Mucosa of descending colon (tissue), 3 donors: ENCODE data around the gene SAMD4B. TPM values are rescaled to one million over a fixed set of nuclear protein-coding genes. Genes with fewer than 3 reads are reported as not detected.
"Not testable (repeated sequence)": the region's sequence is repeated elsewhere in the genome, so short reads cannot be mapped to it uniquely, and the experiment has no call there.

Experiments
- ATAC-seq: fragments of 200-7000 bp; cut with Tn5 transposase; one replicate; pipeline ENCODE4 v1.9.1; 2020; ENCODE audit warnings: mild to moderate bottlenecking, moderate library complexity
- DNase-seq, 3 donors: peaks; one replicate each; pipeline ENCODE4 v3.0.0-alpha.2; 2020
- H3K36me3 ChIP-seq: fragments of 200-600 bp; one replicate; pipeline ENCODE4 v1.8.0; 2021; ENCODE audit warnings: low read depth, mild to moderate bottlenecking
- H3K4me1 ChIP-seq: fragments of 200-600 bp; one replicate; pipeline ENCODE4 v1.8.0; 2021; ENCODE audit warnings: low read depth, mild to moderate bottlenecking
- H3K4me3 ChIP-seq: fragments of 200-600 bp; one replicate; pipeline ENCODE4 v1.8.0; 2021; ENCODE audit warnings: mild to moderate bottlenecking
- H3K9me3 ChIP-seq: fragments of 200-600 bp; one replicate; pipeline ENCODE4 v1.8.0; 2021; ENCODE audit warnings: mild to moderate bottlenecking
- CTCF ChIP-seq: fragments of 200-600 bp; IDR thresholded peaks from one replicate; pipeline ENCODE4 v1.8.0; 2022; ENCODE audit warnings: antibody characterized with exemption, mild to moderate bottlenecking
- intact Hi-C, 2 donors: fragments of 100-400 bp; cut with DNase I in 1 of 2; cut with micrococcal nuclease in 1 of 2; formaldehyde crosslinking; loops; one replicate each; pipeline versions ENCODE4 v1.11.0 to v1.11.1; 2022; cut with DNase I, micrococcal nuclease
- total RNA-seq, 3 donors: library from RNA; stranded (reverse); fragmentation: NEBNext Ultra II Directional in 2 of 3; extraction: Animal tissue kit (Norgen Biotek cat#: 25700) in 2 of 3; gene quantifications; one replicate each; pipeline versions ENCODE4 v1.2.1 to v1.2.4, GENCODE V29; 2021 to 2023
- donor health status: DM: no; HTN: no; CAD: no; lungs with moderate emphysema.
- donor health status: DM: no; HTN: no; CAD: no.
- donor health status: DM: no; HTN: yes; CAD: no.

The SAMD4B gene
- total RNA-seq, 3 donors from 2014 or later = 55.1 to 91.5 (median 67.4) TPM

DNA sequence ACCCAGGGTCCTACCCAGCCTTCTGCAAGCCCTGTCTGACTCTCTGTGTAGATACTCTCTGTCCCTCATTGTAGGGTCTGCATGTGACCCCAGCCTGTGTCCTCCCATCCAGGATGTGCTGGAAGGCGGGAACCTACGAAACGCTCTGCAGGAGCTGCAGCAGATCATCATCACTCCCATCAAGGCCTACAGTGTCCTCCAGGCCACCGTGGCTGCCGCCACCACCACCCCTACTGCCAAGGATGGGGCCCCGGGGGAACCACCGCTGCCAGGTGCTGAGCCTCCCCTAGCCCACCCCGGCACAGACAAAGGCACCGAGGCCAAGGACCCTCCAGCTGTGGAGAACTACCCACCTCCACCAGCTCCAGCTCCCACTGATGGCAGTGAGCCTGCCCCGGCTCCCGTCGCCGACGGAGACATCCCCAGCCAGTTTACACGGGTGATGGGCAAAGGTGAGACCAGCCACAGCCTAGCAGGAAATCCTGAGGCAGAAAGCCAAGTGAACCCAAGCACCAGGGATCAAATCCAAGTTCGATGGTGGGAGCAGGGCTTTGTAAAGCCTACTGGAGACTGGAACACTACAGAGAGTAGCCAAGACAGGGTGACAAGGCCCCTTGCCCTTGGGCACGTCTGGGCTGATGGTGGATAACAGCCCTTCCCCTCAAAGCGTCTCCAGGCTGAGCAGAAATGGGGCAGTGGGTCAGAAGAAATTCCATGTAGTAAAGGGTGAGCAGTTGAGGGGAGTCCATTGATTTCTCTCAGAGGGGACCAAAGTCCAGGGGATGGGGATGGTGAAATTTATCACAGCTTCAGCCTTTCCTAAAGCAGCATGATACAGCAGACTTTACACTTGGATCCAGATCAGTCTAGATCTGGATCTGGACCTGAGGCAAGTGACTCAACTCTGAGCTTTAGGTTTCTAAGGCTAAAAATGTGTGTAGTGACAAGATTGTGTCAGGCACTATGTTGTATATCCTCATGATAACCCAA is 35.4 kb downstream of the SAMD4B start:
- no peaks in the 10 kb centered on the region for H3K9me3 ChIP-seq
- H3K36me3 ChIP-seq = peaks cover 31% of the 10 kb centered on the region
- no peak for DNase-seq
- no peaks in the 10 kb centered on the region for H3K4me1 ChIP-seq
- intact Hi-C loops = no loop called here
- no peak for ATAC-seq
- H3K4me3 ChIP-seq = no peak overlapping the region
- no peak for TF ChIP-seq CTCF

GRCh38 chr19:39379366-39379765 is 37.1 kb downstream of the SAMD4B start:
- not testable (repeated sequence) for DNase-seq, H3K4me1 ChIP-seq, H3K4me3 ChIP-seq

DNA sequence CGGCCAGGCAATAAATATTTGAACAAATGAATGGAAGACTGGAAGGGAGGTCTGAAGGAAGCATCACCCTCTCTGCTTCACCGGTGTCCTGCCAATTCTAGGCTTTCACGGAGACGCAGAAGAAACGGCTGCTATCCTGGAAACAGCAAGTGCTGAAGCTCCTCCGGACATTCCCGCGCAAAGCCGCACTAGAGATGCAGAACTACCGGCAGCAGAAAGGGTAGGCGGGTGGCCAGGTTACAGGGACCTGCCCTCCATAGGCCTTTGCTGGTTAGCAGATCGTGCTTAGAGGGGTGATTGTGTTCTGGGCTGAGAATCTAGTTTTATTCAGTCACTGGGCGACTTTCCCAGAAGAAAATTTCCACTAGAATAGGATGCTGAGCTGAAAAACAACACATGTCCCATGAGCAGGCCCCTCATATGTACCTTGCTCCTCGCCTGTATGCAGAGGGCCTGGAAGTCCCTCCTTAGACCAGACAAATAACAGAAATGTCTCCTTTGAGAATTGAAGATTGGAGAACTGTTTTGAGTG is 37.7 kb downstream of the SAMD4B start:
- no peaks in the 10 kb centered on the region for H3K9me3 ChIP-seq
- peaks cover 31% of the 10 kb centered on the region for H3K36me3 ChIP-seq
- H3K4me1 ChIP-seq = no peaks in the 10 kb centered on the region
- no peak for TF ChIP-seq CTCF
- ATAC-seq (no peak), DNase-seq (no peak)
- intact Hi-C loops = no loop called here
- H3K4me3 ChIP-seq = no peak overlapping the region

More at GRCh38 chr19:39379366-39379765, 37.1 kb downstream of the SAMD4B start:
- ATAC-seq, intact Hi-C loops, H3K9me3 ChIP-seq: not testable (repeated sequence)
- H3K36me3 ChIP-seq = peaks cover 31% of the 10 kb centered on the region

DNA sequence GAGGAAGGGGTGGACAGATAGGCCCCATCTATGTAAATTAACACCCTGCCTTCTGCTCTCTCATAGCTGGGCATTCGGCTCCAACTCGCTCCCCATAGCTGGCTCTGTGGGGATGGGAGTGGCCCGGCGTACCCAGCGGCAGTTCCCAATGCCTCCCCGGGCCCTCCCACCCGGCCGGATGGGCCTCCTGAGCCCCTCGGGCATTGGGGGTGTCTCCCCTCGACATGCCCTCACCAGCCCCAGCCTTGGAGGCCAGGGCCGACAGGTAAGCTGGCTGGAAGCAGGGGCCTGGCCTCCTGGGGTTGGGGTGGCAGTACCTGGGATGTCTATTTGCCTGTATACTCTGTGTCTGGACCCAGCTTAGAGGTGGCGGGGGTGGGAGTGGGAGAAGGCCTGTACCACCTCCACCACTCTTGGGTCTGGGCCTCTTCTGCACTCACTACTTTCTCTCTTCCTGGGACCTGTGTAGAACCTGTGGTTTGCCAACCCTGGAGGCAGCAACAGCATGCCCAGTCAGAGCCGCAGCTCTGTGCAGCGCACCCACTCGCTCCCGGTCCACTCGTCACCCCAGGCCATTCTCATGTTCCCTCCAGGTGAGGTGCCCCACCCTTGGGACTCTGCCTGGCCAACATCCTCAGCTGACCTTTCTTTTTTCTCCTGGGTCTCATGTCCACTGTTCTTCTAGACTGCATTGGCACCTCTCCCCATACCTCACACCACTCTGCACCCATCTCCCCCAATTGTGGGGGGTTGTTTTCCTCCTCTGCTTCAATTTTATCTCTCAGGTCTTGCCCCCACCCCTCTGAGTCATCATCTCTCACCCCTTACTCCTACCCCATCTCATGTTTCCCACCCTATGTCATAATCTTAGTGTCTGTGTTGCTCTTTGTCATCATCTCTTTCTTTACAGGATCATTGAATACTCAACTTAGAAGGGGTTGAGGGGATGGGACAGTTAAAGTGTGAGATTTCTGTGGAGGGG is 38.6 kb downstream of the SAMD4B start:
- Histone ChIP-seq H3K4me1 (no peaks in the 10 kb centered on the region), H3K4me3 (no peak overlapping the region), H3K9me3 (no peaks in the 10 kb centered on the region), H3K36me3 (peaks cover 33% of the 10 kb centered on the region)
- no peak for TF ChIP-seq CTCF
- intact Hi-C loops = no loop called here
- no peak for ATAC-seq
- DNase-seq = no peak

DNA sequence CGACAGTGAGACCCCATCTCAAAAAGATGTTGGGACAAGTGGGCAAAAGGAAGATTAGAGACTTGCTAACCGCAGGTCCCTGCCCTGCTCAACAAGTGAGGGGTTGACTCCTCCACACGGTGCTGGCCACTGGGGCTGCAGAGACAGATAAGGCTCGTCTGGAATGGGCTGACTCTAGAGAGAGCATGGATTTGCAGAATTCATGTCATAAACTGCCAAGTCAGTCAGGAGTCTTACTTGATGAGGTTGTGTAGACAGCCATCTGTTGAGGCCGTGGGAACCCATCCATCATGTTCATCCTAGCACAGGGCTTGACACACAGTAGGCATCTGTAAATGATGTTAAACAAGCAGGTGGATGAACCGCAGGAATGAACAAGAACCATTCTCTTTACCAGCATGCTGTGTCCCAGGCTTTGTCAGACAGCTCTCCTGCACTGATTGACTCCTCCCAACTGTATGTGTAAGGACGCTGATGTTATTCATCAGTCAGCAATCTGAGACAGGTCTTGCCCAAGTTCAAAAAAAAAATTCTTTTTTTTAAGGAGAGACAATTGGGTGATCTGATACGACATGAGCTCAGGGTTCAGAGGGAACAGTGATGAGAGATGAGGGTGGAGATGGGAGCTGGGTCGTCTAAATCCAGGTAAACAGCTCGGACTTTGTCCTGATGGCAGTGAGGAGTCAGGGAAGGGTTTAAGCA is 39.8 kb downstream of the SAMD4B start:
- no peak for TF ChIP-seq CTCF
- no peaks in the 10 kb centered on the region for H3K4me1 ChIP-seq
- intact Hi-C loops = no loop called here
- no peak overlapping the region for H3K4me3 ChIP-seq
- H3K36me3 ChIP-seq = peaks cover 36% of the 10 kb centered on the region
- no peaks in the 10 kb centered on the region for H3K9me3 ChIP-seq
- ATAC-seq (no peak), DNase-seq (no peak)
